Skeletal muscle tissue (tissue), 4 donors: ENCODE results near the gene SH2D6. TPM values are rescaled to one million over a fixed set of nuclear protein-coding genes. Genes with fewer than 3 reads are reported as not detected.

Source experiments
- H3K27ac ChIP-seq: one replicate; pipeline ENCODE4 v1.7.0; 2013; ENCODE audit warnings: mild to moderate bottlenecking, low read depth, low read length, inconsistent platforms
- H3K27me3 ChIP-seq, 3 donors: one replicate each; pipeline ENCODE4 v1.7.0; 2013; ENCODE audit warnings: low read length in 3 of 3; ENCODE audit not compliant: control insufficient read depth in 3 of 3, insufficient read depth in 3 of 3
- H3K36me3 ChIP-seq, 3 donors: one replicate each; pipeline ENCODE4 v1.7.0; 2013; ENCODE audit warnings: low read length in 3 of 3; ENCODE audit not compliant: control insufficient read depth in 3 of 3, insufficient read depth in 3 of 3
- H3K4me1 ChIP-seq, 3 donors: one replicate each; pipeline ENCODE4 v1.7.0; 2013; ENCODE audit warnings: low read length in 3 of 3, mild to moderate bottlenecking in 3 of 3; ENCODE audit not compliant: control insufficient read depth in 3 of 3, insufficient read depth in 3 of 3
- H3K4me3 ChIP-seq, 3 donors: one replicate each; pipeline ENCODE4 v1.7.0; 2013; ENCODE audit warnings: low read length in 3 of 3
- H3K9ac ChIP-seq, 3 donors: one replicate each; pipeline ENCODE4 v1.7.0; 2013; ENCODE audit warnings: low read length in 3 of 3, mild to moderate bottlenecking in 3 of 3, moderate library complexity in 2 of 3, low read depth in 1 of 3
- H3K9me3 ChIP-seq, 3 donors: one replicate each; pipeline ENCODE4 v1.7.0; 2013; ENCODE audit warnings: low read length in 3 of 3; ENCODE audit not compliant: control insufficient read depth in 3 of 3
- total RNA-seq: library from RNA; depleted of rRNA; stranded (reverse); fragments of >200 nt; gene quantifications from one replicate; pipeline ENCODE4 v1.2.3, GENCODE V29; 2014
- donor health status: Osteomylitis.

Gene SH2D6
- total RNA-seq, 1 donor from 2014 or later, result not detected

DNA sequence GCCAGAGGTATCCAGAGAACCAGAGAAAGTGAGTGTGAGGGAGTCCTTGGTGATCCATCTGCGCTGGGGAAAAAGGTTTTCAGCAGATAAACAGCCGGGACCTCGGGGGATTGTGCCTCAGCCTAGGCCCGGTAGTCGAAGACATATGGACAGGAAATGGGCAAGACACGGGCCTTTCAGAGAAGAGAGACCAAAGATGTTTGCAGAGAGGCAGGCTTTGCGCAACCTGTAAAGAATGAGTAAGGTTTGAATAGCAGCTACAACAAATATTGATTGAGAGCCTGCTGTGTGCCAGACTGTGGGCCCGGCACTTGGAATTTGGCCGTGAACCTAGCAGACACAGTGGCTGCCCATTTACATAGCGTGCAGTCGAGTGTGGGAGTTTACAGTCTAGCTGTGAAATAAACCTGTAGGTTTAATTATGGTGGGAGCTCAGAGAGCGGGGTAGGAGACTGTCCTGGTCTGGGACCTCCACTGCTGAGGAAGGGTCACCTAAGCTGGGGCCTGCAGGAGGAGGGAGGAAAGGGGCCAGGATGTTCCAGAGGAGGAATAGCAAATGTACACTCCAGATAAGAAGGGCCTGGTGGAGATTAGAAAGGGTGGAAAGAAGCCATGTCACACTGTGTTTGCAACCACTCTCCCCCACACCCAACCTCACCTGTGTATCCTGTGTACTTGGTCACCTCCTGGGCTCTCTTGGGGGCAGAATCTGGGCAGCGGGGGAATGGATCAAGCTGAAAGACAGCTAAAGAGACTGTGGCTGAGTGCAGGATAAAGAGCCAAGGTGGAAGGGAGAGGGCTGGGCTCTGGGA, 3.0 kb downstream of the SH2D6 start:
- Histone ChIP-seq H3K9me3 (no peaks in the 10 kb centered on the region), H3K4me3 (peak overlapping the region in 1 of 3 donors; percentile 26), H3K27ac (peak overlapping the region; percentile 11), H3K36me3 (peaks cover 0 to 2% (median 0%) of the 10 kb centered on the region in 3 donors), H3K27me3 (no peaks in the 10 kb centered on the region), H3K4me1 (peaks cover 20 to 28% (median 23%) of the 10 kb centered on the region in 3 donors), H3K9ac (peak overlapping the region in 2 of 3 donors; percentile 5 to 64)

DNA sequence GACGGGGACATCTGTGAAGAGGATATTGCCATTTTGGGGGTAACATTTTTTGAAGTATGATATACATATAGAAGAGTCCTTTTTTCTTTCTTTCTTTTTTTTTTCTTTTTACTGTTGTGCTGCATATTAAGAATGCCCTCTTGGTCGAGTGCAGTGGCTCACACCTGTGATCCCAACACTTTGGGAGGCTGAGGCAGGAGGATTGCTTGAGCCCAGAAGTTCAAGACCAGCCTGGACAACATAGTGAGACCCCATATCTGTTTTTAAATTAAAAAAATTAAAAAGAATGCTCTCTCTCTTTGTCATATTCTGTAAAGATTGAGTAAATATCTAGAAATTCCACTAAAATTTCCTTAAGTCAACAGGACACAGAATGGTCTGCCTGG, 3.6 kb downstream of the SH2D6 start:
- H3K4me3 ChIP-seq, result no peak overlapping the region
- H3K27ac ChIP-seq, result no peak overlapping the region
- H3K36me3 ChIP-seq, result peaks cover 0 to 2% (median 0%) of the 10 kb centered on the region in 3 donors
- H3K9me3 ChIP-seq, result no peaks in the 10 kb centered on the region
- no peaks in the 10 kb centered on the region for H3K27me3 ChIP-seq
- H3K9ac ChIP-seq, result no peak overlapping the region
- H3K4me1 ChIP-seq, result peaks cover 20 to 28% (median 23%) of the 10 kb centered on the region in 3 donors

DNA sequence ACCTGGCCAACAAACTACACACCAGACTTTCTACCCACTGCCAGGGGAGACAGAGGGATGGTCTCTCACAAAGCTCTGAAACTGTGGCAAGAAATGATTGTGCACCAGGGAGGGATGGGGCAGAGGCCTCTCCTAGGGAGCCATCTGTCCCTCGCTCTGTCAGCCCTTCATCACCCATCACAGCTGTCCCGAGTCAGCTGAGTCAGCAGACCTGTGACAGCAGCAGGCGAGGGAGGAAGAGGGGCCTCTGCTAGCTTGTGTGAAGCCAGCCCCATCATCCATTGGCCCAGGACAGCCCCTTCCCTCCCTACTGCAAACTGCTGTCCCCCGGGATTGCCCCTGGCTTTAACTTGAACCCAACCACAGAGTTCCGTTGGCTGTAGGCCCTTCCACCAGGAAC, 5.0 kb downstream of the SH2D6 start:
- Histone ChIP-seq H3K27me3 (no peaks in the 10 kb centered on the region), H3K4me1 (peaks cover 17 to 21% (median 18%) of the 10 kb centered on the region in 3 donors), H3K27ac (no peak overlapping the region), H3K36me3 (peaks cover 0 to 2% (median 0%) of the 10 kb centered on the region in 3 donors), H3K9me3 (no peaks in the 10 kb centered on the region), H3K9ac (no peak overlapping the region), H3K4me3 (no peak overlapping the region)

DNA sequence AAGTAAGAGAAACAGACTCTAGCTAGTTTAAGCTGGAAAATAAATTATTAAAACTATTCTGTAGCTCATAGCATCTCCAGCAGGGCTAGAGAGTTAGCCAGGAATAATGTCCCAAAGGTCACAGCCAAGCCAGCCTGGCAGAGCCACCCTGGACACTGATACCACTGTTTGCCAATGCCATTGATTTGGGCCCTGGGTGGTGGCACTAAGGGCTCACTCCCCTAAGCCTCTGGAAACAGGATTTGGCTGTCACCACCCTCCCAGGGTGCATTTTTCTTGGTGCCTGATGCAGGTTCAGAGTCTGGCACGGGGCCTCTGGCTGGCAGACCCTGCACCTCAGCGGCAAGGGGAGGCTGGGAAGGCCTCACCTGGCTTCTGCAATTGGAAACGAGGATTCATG, 7.1 kb downstream of the SH2D6 start:
- Histone ChIP-seq H3K4me3 (no peak overlapping the region), H3K27ac (no peak overlapping the region), H3K27me3 (no peaks in the 10 kb centered on the region), H3K9ac (no peak overlapping the region), H3K4me1 (peaks cover 5 to 8% (median 6%) of the 10 kb centered on the region in 3 donors), H3K36me3 (no peaks in the 10 kb centered on the region), H3K9me3 (no peaks in the 10 kb centered on the region)

DNA sequence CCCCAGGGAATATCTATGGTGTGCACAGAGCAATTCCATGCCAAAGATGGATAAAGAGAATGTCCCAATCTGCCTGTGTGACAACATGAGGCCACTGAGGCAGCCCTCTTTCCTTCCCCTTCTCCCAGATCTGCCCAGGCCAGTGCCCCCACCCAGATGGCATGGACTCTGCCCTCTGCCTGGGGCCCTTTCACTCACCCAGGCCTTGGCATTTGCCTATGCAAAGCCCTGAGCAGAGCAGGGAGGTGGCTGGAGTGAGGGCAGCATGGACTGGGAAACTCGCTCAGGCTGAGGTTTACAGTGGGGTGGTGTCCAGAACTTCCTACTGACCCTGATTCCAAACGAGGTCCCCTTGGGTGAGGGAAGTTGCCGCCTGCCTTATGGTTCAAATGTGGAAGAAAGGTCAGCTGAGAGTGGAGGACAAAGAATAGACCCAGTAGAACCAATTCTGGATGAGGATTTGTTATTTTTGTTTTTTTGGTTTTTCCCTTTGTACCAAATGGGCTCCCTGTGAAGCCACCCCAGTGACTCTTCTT, 8.9 kb downstream of the SH2D6 start:
- Histone ChIP-seq H3K4me3 (no peak overlapping the region), H3K4me1 (peaks cover 0 to 4% (median 2%) of the 10 kb centered on the region in 3 donors), H3K27ac (no peak overlapping the region), H3K36me3 (no peaks in the 10 kb centered on the region), H3K9me3 (no peaks in the 10 kb centered on the region), H3K27me3 (no peaks in the 10 kb centered on the region), H3K9ac (no peak overlapping the region)

DNA sequence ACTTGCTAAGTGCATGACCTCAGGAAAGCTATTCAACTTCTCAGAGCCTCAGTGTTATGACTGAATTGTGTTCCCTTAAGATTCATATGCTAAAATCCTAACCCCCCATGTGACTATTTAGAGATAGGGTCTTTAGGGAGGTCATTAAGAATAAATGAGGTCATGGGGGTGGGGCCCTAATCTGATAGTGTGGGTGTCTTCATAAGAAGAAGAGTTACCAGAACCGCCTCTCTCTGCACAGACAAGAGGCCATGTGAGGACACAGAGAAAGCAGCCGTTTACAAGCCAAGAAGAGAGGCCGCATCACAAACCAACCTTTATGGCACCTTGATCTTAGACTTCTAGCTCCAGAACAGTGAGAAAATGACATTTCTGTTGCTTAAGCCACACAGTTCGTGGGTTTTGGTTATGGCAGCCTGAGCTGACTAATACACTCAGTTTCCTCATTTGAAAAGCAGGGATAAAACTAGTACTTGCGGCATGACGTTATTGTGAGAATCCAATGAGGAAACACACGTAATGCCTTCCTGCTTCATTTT, 9.9 kb downstream of the SH2D6 start:
- Histone ChIP-seq H3K36me3 (no peaks in the 10 kb centered on the region), H3K9ac (no peak overlapping the region), H3K4me3 (no peak overlapping the region), H3K27me3 (no peaks in the 10 kb centered on the region), H3K4me1 (peaks cover 8 to 13% (median 10%) of the 10 kb centered on the region in 3 donors), H3K9me3 (no peaks in the 10 kb centered on the region), H3K27ac (no peak overlapping the region)

DNA sequence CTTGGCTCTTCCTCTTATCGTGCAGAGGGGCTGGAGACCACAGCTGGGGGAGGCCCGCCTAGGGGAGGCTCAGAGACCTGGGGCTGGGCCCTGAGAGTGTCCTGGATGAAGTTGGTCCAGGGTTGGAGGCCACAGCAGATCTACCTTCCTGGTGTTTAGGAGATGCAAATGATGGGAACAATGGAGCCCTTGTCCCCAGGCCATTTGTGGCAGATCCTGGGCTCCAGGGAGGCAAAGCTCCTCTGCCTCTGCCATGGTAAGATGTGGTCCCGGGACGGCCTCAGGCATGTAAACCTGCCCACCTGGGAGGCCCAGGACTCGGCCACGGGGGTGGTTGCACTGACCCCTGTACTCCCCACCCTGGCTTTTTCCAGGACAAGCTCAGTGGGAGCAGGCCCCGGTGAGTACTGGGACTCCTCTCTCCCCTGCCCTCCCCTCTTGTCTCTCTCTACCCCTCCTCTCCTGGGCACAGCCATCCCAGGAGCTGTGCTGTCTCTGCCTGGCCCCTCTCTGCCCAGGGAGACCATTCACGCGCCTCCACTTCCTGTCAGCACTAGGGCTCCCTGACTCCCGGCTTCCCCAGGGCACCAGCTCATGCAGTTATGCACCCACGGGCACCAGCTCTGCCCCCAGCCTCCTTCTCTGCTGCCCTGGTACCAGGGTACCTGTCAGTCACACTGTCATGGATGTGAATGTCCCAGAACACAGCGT, 10.9 kb downstream of the SH2D6 start:
- no peaks in the 10 kb centered on the region for H3K9me3 ChIP-seq
- no peak overlapping the region for H3K27ac ChIP-seq
- H3K4me1 ChIP-seq, result peaks cover 18 to 22% (median 18%) of the 10 kb centered on the region in 3 donors
- no peak overlapping the region for H3K9ac ChIP-seq
- H3K36me3 ChIP-seq, result no peaks in the 10 kb centered on the region
- no peaks in the 10 kb centered on the region for H3K27me3 ChIP-seq
- no peak overlapping the region for H3K4me3 ChIP-seq

DNA sequence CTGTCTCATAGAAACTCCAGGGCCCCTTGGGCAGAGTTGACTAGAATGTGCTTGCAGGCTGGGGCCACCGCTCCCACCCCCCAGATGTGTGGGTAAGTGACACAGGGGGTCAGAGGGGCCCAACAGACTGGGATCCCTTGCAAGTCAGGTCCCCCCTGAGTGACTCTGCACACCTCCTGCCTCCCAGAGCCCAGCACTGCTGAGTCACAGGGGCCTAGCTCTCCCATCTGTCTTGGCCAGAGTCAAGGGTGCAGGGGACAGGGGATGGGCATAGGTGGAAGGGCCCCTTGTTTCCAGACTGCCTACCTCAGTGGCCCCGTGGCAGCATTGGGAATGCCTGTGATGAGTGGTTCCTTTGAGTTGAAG, 11.4 kb downstream of the SH2D6 start:
- Histone ChIP-seq H3K27me3 (no peaks in the 10 kb centered on the region), H3K27ac (no peak overlapping the region), H3K9me3 (no peaks in the 10 kb centered on the region), H3K4me1 (peaks cover 21 to 25% (median 21%) of the 10 kb centered on the region in 3 donors), H3K36me3 (no peaks in the 10 kb centered on the region), H3K4me3 (no peak overlapping the region), H3K9ac (no peak overlapping the region)

DNA sequence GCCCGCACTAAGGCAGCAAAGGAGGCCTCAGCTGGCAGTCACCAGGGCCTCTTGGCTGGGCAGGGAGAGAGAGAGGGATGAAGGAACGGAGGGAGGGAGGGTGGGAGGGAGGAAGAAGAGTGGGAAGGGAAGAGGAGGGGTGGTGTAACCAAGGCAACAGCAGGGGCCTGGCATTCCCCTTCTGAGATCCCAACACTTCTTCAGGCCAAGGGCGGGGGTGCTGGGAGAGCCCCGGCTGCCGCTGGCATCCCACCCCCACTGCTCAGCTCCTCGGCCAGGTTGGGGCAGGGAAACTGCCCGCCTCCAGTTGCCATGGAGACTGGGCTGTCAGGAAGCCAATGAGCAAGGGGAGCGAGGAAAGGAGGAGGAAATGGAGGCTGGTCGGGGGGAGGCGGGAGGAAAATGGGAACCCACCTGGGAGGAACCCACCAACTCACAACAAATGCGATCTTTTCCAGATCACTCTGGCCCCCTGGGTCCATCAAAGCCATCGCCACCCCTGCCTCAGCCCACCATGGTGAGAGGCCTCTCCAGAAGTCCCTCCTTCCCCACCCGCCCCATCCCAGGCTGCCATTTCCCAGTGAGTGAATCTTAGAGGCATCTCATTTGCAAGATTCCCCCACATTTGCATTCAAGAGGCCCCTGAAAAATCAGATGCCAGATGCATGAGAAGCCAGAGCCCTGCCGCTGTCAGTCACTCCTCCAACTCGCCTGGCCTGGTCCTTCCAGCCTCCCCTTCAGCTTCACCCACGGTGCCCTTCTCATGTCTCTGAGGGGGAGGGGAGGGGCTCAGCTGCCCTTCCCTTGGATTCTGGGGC, 12.4 kb downstream of the SH2D6 start:
- Histone ChIP-seq H3K9ac (no peak overlapping the region), H3K27me3 (no peaks in the 10 kb centered on the region), H3K36me3 (no peaks in the 10 kb centered on the region), H3K27ac (no peak overlapping the region), H3K9me3 (no peaks in the 10 kb centered on the region), H3K4me3 (no peak overlapping the region), H3K4me1 (peaks cover 21 to 32% (median 23%) of the 10 kb centered on the region in 3 donors)
